MV-4-11 (cell line): ENCODE data around the gene ATP2A1.

Experiments used
- DNase-seq: peaks from one replicate; lab custom pipeline; 2025; lab: John Stamatoyannopoulos, UW

The ATP2A1 gene

GRCh38 chr16:28878083-28878926 is at the start of gene ATP2A1:
Gene ATP2A1, plus strand, starts transcription at chr16:28878488. Its CDS starts 184 bp downstream, at chr16:28878672.
- no peak for DNase-seq

- DNase-seq, result no peak
Observed at GRCh38 chr16:28829747-28830146, 48.5 kb upstream of the ATP2A1 start.

- DNase-seq, result no peak
Observed at GRCh38 chr16:28830531-28830930, 47.8 kb upstream of the ATP2A1 start.

GRCh38 chr16:28834349-28834748 is 43.9 kb upstream of the ATP2A1 start:
- no peak for DNase-seq

GRCh38 chr16:28834873-28835863 is 43.1 kb upstream of the ATP2A1 start:
- no peak for DNase-seq

GRCh38 chr16:28835864-28836760 is 42.2 kb upstream of the ATP2A1 start:
- DNase-seq, result no peak

GRCh38 chr16:28836761-28837064 is 41.6 kb upstream of the ATP2A1 start:
- DNase-seq, result no peak

- no peak for DNase-seq
Observed at GRCh38 chr16:28837672-28838557, 40.4 kb upstream of the ATP2A1 start.

- no peak for DNase-seq
Observed at GRCh38 chr16:28838558-28838918, 39.8 kb upstream of the ATP2A1 start.

- no peak for DNase-seq
Observed at GRCh38 chr16:28839004-28839639, 39.2 kb upstream of the ATP2A1 start.

- no peak for DNase-seq
Observed at GRCh38 chr16:28839899-28840298, 38.4 kb upstream of the ATP2A1 start.

- no peak for DNase-seq
Observed at GRCh38 chr16:28842696-28843095, 35.6 kb upstream of the ATP2A1 start.

GRCh38 chr16:28843766-28844165 is 34.5 kb upstream of the ATP2A1 start:
- DNase-seq, result no peak

GRCh38 chr16:28844226-28844885 is 33.9 kb upstream of the ATP2A1 start:
- no peak for DNase-seq

- DNase-seq, result peak; percentile 31
Observed at GRCh38 chr16:28845293-28845692, 33.0 kb upstream of the ATP2A1 start.

- no peak for DNase-seq
Observed at GRCh38 chr16:28845761-28846079, 32.6 kb upstream of the ATP2A1 start.

GRCh38 chr16:28846080-28846932 is 32.0 kb upstream of the ATP2A1 start, which contains the start of gene TUFM:
Gene TUFM, minus strand, starts transcription at chr16:28846348. Its CDS starts 79 bp downstream, at chr16:28846269.
- peak; percentile 98 for DNase-seq

GRCh38 chr16:28846933-28847273 is 31.4 kb upstream of the ATP2A1 start:
- DNase-seq, result no peak

GRCh38 chr16:28858421-28858820 is 19.9 kb upstream of the ATP2A1 start:
- DNase-seq, result no peak
